ENCODE measurements around the gene PRICKLE2.

The PRICKLE2 gene

DNA sequence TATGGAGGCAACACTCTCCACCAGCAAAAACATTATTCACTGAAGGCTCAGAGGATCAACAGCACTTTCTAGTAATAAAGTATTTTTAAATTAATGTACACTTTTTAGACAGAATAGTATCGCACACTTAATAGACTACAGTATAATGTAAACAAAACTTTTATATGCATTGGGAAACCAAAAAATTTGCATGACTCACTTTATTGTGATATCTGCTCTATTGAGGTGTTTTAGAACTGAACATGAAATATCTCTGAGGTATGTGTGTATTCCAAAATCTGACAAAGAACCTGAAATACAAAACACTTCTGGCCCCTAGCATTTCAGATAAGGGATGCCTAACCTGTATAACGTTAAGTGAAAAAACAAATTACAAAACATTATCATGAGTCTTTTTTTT is 99.7 kb downstream of the PRICKLE2 start:
- DNase-seq: no peak

DNA sequence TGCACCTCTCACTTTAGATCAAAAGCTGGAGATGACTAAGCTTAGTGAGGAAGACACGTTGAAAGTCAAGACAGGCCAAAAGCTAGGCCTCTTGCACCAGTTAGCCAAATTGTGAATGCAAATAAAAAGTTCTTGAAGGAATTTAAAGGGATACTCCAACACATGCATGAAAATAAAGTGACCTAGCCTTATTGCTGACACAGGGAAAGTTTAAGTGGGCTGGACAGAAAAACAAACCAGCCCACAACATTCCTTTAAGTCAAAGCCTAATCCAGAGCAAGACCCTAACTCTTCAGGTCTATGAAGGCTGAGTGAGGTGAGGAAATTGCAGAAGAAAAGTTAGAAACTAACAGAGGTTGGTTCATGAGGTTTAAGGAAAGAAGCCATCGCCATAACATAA is 101.3 kb downstream of the PRICKLE2 start:
- DNase-seq: no peak

DNA sequence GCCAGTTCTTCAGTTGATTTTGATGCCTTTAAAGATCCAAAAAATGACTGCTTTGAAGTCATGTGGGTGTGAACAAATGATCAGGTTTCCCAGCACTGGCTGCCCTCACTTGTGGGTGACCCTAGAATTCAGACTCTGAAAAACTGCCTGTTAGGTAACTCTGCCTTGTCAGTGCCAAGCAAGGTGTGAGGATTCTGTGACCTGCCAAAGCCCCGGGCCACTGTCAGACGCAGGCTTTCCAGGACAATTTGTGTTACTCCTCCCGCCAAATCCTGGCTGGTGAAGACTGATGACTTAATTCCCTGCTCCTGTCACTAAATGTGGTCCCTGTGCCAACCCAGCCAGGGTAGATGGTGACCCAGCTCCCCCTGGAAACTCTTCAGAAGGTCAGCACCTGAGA is 102.8 kb downstream of the PRICKLE2 start:
- DNase-seq: no peak

DNA sequence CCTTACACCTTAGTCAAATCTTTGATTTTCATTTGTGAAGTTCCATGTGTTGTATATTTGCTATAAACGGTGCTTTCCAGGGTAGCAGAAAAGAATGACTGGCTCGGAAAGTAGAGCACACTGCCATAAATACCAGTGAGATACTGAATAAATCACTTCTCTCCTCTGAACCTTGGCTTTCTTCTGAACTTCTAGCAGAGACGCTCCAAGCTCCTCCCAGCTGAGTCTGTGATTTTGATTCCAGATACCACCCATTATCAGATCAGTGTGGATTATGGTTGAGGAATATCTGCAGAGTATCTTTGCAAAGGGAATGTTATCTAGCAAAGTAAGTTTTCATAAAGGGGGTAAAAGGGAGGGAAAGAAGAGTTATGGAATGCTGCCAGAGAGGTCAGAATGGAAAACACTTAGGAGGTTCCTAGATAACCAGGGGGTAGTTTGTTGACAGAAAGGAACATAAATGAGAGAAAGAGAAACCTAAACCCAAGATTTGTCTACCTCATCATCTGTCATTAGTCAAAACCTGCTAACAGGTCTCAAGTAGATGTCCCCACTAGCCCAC is 103.4 kb downstream of the PRICKLE2 start:
- no peak for DNase-seq

DNA sequence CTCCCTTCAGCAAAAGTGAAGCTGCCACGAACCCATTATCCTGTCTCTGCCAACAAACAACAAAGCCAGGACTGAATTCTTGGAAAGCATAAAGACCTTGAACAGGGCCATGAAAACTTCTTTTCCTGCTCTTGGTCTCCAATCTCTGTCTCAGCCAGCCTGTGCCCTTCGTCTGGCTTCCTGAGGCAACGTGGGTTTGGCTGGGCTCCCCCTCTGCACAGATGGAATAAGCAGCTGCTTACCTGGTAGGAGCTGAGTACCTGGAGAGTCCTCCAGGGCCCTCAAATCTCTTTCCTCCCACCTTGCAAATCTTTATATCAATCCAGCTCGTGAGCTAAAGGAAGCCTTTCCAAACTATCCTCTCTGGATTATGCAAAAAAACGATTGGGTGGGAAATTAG is 104.4 kb downstream of the PRICKLE2 start:
- no peak for DNase-seq

DNA sequence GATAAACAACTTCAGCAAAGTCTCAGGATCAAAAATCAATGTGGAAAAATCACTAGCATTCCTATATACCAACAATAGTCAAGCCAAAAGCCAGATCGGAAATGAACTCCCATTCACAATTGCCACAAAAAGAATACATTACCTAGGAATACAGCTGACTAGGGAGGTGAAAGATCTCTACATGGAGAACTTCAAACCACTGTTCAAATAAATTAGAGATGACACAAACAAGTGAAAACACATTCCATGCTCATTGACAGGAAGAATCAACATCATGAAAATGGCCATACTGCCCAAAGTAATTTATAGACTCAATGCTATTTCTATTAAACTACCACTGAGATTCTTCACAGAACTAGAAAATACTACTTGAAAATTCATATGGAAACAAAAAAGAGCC is 107.8 kb downstream of the PRICKLE2 start:
- no peak for DNase-seq

DNA sequence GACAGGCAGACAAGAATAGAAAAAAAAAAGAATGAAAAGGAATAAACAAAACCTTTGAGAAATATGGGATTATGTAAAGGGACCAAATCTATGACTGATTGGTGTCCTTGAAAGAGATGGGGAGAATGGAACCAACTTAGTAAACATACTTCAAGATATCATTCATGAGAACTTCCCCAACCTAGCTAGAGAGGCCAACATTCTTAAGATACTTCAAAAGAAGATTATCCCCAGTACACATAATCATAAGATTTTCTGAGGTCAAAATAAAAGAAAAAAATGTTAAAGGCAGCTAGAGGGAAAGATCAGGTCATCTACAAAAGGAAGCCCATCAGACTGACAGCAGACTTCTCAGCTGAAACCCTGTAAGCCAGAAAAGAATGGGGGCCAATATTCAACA is 110.6 kb downstream of the PRICKLE2 start:
- DNase-seq: no peak

DNA sequence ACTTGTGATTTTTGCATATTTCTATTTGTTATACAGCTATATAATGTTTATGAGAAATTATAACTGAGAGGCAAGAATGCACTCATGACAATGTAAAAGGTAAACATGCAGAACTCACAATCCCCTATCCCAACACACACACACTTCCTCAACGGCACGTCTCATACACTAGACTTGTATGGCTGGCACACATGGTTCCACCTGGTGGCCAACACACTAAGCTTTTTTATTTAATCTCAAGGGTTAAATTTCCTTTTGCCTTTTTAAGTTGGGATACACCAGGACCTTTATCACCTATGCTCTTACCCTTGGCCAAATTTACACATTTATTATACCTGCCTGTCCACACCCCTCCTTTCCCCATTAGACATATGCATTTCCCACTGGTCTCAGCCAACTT is 113.4 kb downstream of the PRICKLE2 start:
- DNase-seq: no peak

DNA sequence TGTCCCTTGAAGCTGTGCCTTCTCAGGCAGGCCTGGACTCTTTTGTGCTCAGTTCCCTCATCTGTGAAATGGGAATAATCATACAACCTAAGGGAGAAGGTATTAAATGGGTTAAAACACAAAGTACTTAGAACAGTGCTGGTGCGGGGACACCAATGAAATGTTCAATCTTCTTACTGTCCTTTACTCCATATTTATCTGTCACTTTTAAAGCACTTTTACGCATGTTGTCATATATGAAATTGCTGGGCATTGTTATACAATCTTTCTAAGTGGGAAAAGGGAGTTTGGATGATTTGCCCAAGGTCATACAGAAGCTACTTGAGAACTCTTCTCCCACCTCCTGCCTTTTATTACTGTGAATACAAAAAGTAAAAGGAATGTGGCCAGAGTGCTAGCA is 114.2 kb downstream of the PRICKLE2 start:
- DNase-seq: no peak

DNA sequence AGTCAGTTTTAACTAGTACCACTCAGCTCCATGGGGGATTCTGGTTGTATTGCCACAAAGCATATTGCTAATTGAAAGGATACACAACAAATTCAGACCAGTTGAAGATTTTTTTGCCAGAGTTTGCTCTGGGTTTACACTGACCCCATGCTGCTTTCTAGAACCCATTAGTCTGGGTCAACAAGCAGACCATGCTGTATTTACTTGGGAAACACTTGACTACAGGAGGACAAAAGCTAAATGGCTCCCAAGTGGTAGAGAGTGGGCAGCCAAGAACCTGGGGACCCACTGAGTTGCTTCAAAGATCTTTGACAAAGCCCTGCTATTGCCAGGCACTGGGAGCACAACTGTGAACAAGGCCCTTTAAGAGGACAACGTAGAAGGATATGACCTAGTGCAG is 115.2 kb downstream of the PRICKLE2 start:
- DNase-seq: no peak

DNA sequence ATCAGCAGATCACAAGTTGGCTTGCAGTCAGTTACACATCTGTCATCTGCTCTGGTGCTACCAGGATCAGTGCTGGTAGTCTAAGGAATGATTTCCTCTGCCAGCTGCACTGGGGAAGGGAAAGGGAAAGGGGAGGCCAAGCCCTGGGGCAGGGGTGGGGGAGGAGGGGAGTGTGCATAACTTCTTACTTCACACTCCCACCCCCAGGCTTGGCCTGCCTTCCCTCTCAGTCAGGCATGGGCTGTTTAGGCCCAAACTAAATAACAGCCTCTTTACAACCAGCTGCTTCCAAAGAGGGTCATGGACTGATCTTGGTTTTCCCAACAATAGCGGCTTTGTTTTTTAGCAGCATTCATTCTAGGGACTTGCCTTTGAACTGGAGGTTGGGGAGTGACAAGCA is 115.8 kb downstream of the PRICKLE2 start:
- DNase-seq: no peak

DNA sequence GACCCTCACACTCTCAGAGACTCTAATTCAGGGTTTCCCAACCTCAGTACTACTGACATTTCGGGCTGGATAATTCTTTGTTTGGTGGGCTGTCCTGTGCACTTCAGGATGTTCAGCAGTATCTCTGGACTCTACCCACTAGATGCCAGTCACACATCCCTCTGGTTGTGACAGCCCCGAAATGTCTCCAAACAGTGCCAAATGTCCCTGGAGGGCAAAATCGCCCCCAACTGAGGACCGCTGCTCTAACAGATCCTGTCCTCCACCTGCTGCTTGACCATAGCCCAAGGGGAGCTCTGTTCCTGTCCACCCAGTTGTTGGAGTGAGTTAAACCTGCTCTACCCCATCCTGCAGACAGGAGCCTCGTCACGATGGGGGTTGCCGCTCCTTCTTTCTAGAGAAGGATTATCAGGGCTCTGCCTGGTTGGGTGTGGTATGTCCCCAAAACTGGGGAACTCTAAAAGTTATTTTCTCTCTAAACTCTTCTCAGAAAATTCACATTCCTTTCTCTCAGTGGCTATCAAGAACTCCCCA is 116.4 kb downstream of the PRICKLE2 start:
- DNase-seq: no peak

DNA sequence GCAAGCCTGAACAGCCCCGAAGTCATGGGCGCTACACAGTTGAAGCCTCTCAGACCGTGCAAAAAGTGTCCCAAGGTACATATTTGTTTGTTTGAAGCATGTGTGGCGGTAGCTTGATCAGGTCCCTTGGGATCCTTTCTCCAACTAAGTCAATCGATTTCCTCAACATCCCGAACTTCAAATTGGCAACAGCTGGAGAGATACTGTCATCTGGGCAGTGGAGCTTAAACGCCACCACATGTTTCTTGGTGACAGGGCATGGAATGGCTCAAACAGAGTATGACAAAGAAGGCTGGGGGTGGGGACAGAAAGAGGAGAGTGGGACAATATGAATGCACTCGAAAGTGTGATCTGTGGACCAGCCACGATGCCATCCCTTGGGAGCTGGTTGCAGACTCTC is 117.0 kb downstream of the PRICKLE2 start:
- no peak for DNase-seq

DNA sequence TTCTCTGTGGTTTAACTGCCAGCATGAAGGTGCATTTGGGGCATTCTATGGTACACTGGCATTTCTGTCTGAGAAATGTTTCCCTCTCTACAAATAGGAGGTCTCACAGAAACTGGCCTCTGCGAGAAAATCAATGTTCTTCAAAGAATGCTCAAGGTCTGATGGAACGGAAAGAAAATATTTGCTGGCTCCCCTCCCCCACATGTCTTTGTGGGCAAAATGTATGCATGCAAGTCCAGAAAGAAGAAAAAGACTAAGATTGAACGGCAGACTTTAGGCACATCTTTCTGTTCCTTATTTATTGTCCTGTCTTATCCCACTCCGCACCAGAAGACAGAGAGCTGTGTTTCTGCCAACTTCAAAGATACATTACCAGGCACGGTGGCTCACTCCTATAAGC is 118.1 kb downstream of the PRICKLE2 start:
- no peak for DNase-seq

DNA sequence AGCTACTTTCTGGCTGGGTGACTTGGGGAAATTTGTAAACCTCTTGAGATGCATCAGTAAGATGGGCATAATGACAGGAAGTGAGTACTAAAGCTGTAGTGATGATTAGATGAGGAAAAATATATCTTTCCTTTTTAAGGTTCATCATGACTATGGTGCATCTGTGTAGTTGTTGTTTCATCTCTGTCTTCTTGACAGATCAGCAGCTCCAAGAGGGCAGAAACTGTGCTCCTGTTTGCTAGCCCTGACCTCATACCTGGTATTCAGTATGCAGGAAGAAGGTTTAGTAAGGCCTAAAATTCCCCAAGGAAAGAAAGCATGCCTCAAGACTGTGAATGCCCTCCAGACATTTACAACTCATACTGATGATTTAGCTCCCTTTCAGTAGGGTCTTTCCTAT is 119.5 kb downstream of the PRICKLE2 start:
- DNase-seq: no peak

DNA sequence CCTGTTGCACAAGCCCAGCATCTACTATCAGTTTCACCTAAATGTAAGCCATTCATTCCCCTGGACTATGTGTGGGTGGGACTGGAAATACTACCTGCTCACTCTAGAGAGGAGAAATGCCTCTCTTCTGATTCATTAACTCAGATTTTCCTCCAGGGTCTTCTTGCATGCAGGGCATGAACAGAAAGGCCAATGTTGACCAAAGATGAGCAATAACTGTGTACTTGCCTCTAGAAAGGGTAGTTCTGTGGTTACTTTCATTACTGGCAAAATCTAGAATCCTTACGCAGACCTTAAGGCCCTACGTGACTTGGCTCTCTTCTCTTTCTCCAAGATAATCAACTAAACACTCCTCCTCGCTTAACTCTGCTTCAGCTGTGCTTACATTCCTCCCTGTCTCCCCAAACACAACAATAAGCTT is 120.6 kb downstream of the PRICKLE2 start:
- no peak for DNase-seq

DNA sequence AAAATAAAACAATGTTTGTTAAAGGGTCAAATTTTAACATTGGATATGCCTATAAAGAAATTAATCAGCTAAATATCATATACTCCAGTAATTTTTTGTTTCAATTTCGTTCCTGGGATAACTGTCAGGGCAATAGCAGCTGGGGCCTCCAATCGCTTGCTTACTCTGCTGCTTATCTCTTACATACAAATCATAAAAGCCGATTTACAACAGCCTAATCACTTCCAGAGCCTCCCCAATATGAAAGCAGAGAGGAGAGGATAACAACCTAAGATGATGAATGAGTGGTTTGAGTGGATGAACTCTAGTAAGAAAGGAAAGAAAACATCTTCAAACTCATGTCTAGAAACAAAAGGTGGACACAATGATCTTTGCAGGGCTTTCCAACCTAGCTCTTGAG is 121.3 kb downstream of the PRICKLE2 start:
- DNase-seq: no peak

DNA sequence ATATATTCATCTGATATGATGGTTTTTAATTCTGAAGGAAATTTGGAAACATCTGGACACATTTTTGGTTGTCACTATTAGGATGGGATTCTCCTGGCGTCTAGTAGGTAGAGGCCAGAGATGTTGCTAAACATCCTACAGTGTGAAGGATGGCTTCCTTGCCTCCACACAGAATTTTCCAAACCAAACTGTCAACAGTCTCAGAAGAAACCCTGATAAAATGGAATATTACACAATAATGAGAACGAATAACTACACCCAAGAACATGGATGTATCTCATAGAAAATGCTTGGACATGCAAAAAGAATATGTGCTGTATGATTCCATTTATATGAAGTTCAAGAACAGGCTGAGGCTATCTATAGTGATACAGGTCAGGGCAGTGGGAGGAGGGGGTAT is 122.1 kb downstream of the PRICKLE2 start:
- DNase-seq: no peak

DNA sequence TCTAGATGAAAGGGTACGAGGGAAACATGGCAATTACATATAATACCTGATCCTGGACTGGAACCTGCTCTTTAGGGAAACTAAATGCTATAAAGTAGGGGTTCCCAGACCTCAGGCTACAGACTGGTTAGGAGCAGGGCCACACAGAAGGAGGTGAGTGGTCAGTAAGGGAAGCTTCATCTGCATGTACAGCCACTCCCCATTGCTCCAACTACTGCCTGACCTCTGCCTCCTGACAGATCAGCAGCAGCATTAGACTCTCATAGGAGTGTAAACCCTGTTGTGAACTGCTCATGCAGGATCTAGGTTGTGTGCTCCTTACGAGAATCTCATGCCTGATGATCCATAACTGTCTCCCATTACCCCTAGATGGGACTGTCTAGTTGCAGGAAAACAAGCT is 123.1 kb downstream of the PRICKLE2 start:
- DNase-seq: no peak

DNA sequence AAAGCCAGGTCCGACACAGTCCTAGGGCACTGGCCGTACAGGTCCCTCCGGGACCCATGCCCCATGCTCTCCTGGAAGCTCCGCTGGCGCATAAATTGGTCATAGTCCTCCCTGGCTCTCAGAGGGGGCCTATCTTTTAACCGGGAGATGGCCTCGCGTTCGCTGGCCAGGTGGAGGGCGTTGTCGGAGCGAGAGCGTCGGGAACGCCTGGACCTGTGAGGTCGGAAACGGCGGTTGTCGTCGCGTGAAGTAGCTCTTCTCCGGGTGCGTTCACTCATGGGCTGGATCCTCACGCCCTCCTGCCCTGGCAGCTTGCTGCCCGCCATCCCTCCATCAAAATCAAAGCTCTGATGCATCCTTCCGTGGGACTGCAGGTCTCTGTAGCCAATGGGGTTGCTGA is 126.0 kb downstream of the PRICKLE2 start:
- no peak for DNase-seq

DNA sequence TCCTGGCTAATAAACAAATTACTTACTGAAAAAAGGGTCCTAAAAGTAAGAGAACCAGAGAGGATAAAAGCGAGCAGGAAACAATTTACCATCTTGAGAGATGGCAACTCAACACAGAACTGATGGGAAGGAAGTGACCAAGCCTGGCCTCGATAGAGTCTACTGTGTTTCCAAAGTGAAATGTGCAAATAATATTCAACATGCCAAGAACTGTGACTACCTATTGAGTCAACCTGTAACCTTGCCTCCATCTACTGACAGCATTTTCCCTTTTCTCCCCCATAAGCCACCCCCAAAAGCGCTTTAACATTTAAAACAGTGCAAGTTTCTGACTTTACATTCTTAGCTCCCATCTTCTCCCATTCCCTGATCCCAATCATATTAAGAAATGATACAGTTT is 126.6 kb downstream of the PRICKLE2 start:
- DNase-seq: no peak

DNA sequence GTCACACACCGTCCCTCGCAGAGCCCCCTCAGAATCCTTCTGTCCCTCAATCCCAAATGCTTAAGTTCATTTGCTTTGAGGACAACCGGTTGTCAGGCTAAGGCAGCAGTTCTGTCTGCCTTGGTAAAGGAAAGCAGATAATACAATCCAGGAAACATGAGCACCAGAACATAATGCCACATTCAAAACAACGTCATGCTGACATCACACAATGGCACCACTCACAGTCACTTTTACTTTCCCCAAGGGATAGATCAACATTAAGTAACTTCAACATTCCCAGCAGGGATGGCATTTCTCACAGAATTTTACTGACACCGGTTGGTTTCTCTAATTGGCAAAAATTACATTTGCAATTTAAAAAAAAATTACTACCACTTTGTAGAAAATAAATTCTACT is 127.3 kb downstream of the PRICKLE2 start:
- no peak for DNase-seq

DNA sequence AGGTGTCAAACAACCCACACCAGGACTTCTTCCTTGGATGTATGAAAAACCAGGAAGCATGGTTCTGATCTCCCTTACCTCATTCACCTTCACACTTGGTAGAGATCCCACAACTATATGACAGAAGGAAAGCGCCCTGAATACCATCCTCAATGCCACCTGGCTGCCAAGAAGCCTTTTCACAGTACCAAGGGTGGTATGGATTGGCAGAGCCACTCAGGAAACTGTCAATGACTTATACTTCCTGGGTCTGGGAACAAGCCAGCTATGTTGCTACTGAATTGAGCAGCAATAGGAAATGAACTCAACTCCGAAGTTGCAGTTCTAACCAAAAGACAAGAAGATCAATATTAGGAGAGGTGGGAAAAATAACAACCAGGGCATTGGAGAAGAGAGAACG is 129.5 kb downstream of the PRICKLE2 start:
- no peak for DNase-seq

DNA sequence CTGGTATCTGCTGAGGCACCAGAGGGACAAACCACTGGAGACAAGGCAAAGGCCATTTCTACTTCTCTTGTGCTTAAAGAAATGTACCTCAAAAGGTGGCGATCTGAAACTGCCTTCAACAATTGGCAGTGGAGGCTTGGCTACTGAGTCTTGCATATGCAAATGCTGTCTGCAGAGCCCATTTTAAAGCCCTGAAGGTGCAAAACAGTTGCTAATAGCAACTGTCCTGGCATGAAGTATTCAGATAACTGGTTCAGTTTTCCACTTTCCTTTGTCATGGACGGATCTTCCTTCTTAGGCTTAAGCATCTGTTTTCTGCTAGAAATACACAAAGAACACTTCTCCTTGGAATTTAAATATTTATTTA is 130.6 kb downstream of the PRICKLE2 start:
- DNase-seq: no peak

DNA sequence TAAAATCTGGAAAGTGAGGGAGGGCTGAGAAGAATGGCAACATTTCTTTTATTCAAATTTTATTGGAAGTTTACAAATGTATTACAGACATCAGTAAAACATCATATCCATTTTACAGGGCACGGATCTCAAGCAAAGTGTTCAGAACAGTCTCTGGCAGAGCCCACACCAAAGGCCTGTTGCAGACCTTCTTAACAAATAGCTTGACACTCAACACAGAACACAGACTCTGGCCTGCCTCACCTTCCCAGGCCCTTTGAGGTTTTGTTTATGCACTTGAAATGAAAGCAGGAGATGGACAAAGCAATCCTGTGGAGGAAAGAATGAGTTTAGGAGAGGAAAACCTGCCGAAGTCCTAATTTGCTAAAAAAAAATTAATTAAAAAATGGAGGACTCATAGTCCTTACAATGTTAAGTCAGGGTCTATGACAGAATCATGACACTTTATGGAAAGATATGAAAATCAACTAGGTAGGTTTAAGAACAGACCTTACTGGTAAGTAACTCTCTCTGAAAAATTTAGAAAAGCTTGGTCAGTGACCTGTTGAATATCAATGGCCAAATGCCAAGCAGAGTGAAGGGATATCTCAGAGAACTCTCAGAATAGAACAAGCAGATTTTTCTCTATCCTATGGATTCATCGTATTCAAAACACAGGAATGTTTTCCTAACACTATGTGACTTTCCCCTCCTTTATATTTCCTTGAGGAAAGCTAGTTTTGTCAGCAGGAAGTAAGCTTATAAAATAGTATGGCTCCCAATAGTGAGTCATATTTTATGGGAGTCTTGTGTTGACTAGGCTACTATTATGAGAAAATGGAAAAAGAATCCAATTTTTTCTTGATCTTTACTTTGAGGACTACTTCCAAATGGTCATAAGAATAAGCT is 131.2 kb downstream of the PRICKLE2 start:
- DNase-seq: no peak
